HepG2 (cell line): ENCODE data around the gene GRM7.

Source experiments
- CBFB ChIP-seq: sonication (generic); formaldehyde crosslinking; IDR thresholded peaks from 2 replicates; pipeline ENCODE4 v1.4.0; 2020; ENCODE audit warnings: missing genetic modification reagents
- CREM ChIP-seq, 2 experiments: sonication (generic) in 1 of 2; formaldehyde crosslinking in 1 of 2; IDR thresholded peaks; 2 replicates each; pipeline versions ENCODE4 v1.4.0 to v1.6.1; 2016 to 2020; ENCODE audit warnings: antibody characterized with exemption in 1 of 2, mild to moderate bottlenecking in 1 of 2, missing genetic modification reagents in 1 of 2
- NFYC ChIP-seq: IDR thresholded peaks from 2 replicates; pipeline ENCODE4 v1.6.1; 2016; ENCODE audit warnings: missing genetic modification reagents, missing compliant biosample characterization
- POLR2A ChIP-seq, 2 experiments: IDR thresholded peaks; 2 replicates each; pipeline ENCODE4 v1.6.1; 2011; ENCODE audit warnings: low read depth in 2 of 2, low read length in 2 of 2, mild to moderate bottlenecking in 1 of 2, moderate library complexity in 1 of 2; ENCODE audit not compliant: insufficient read depth in 1 of 2
- REST ChIP-seq, 2 experiments: IDR thresholded peaks; 2 replicates each; pipeline ENCODE4 v1.6.1; 2011 to 2012; ENCODE audit warnings: low read length in 2 of 2, borderline replicate concordance in 1 of 2, low read depth in 1 of 2, mild to moderate bottlenecking in 1 of 2, moderate library complexity in 1 of 2
- ZFP41 ChIP-seq: sonication (generic); formaldehyde crosslinking; IDR thresholded peaks from 2 replicates; pipeline ENCODE4 v1.4.0; 2020; ENCODE audit warnings: mild to moderate bottlenecking, missing genetic modification reagents, borderline replicate concordance
- ZFX ChIP-seq: sonication (generic); formaldehyde crosslinking; IDR thresholded peaks from 2 replicates; pipeline ENCODE4 v1.4.0; 2020; ENCODE audit warnings: mild to moderate bottlenecking, low read depth, missing genetic modification reagents, moderate library complexity

DNA sequence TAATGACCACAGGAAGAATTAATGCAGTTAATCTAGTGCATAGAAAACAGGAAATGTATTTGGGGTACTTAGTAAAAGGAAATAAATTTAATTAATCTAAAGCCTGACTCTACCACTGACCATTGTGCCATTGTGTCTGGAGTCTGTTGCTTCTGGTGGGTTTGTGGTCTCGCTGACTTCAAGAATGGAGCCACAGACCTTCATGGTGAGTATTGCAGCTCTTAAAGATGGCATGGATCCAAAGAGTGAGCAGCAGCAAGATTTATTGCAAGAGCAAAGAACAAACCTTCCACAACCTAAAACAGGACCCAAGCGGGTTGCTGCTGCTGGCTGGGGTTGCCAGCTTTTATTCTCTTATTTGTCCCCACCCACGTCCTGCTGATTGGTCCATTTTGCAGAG lies 929.2 kb downstream of the GRM7 start:
- TF ChIP-seq ZFP41 (CRISPR knock-in tag): no peak
- no peak for TF ChIP-seq POLR2A (IDR thresholded peaks at IDR 0.05; ENCODE audit: insufficient read depth in 1 of 2, low read depth in 2 of 2, low read length in 2 of 2)
- no peak for TF ChIP-seq CBFB (CRISPR knock-in tag)
- TF ChIP-seq REST (IDR thresholded peaks at IDR 0.05; ENCODE audit: borderline replicate concordance in 1 of 2, low read depth in 1 of 2, low read length in 2 of 2): no peak
- TF ChIP-seq CREM (IDR thresholded peaks at IDR 0.05): no peak
- TF ChIP-seq CREM (CRISPR knock-in tag; IDR thresholded peaks at IDR 0.05): no peak
- TF ChIP-seq ZFX (CRISPR knock-in tag): no peak
- no peak for TF ChIP-seq NFYC (CRISPR knock-in tag)
